Ovary (tissue), 3 donors: ENCODE measurements around the gene UBTD1.

Experiments
- POLR2A ChIP-seq: fragments of 450-650 bp; IDR thresholded peaks from one replicate; pipeline ENCODE4 v1.6.1; 2017; ENCODE audit warnings: antibody characterized with exemption, mild to moderate bottlenecking, moderate library complexity
- TF ChIP-seq, protein P1 (sequence below), 3 donors: fragments of 450-650 bp in 2 of 3; fragments of 200-600 bp in 1 of 3; IDR thresholded peaks; one replicate each; pipeline versions ENCODE4 v1.5.1 to v1.8.0; 2016 to 2022; ENCODE audit warnings: antibody characterized with exemption in 3 of 3, mild to moderate bottlenecking in 1 of 3
- donor health status: DM: no; HTN: no; CAD: no.

DNA sequence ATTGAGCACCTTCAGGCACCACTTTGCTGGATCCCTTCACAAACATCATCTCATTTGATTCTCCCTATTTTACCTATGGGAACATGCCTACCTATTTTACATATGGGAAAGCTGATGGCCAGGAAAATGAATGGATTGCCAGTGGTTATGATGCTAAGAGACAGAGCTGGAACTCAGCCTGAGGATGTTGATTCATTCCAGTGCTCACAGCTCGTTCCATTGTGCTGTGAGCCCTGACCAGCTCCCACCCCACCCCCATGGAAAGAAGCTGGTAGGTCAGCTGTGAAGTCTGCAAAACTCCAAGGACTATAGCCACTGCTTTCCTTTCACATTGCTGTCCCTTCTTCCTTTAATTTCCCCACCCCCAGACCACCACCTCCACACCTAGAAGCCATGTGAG, 9.6 kb downstream of the UBTD1 start:
- TF ChIP-seq POLR2A = no peak
- TF ChIP-seq, protein P1, sequence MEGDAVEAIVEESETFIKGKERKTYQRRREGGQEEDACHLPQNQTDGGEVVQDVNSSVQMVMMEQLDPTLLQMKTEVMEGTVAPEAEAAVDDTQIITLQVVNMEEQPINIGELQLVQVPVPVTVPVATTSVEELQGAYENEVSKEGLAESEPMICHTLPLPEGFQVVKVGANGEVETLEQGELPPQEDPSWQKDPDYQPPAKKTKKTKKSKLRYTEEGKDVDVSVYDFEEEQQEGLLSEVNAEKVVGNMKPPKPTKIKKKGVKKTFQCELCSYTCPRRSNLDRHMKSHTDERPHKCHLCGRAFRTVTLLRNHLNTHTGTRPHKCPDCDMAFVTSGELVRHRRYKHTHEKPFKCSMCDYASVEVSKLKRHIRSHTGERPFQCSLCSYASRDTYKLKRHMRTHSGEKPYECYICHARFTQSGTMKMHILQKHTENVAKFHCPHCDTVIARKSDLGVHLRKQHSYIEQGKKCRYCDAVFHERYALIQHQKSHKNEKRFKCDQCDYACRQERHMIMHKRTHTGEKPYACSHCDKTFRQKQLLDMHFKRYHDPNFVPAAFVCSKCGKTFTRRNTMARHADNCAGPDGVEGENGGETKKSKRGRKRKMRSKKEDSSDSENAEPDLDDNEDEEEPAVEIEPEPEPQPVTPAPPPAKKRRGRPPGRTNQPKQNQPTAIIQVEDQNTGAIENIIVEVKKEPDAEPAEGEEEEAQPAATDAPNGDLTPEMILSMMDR (IDR thresholded peaks at IDR 0.05) = no peak
